GOT3 (cell line): ENCODE measurements around the gene CPSF3.
"Not testable (repeated sequence)": the region's sequence is repeated elsewhere in the genome, so short reads cannot be mapped to it uniquely, and the experiment has no call there.

Experiments used
- DNase-seq: peaks from one replicate; lab custom pipeline; 2025; ENCODE audit warnings: mixed read lengths; lab: John Stamatoyannopoulos, UW

CPSF3 gene

DNA sequence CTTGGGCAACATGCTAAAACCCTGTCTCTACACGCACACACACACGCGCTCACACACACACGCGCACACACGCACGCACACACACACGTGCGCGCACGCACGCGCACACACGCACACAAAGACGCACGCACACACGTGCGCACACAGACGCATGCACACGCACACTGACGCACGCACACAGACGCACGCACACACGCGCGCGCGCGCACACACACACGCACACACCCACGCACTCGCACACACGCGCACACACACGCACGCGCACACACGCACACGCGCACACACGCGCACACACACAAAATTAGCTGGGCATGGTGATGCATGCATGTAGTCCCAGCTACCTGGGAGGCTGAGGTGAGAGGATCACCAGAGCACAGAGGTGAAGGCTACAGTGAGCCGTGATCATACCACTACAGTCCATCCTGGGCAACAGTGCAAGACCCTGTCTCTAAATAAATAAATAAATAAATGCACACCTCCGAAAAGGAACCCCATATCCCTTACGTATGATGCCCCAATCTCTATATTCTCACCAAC lies 42.8 kb downstream of the CPSF3 start:
- no peak for DNase-seq

DNA sequence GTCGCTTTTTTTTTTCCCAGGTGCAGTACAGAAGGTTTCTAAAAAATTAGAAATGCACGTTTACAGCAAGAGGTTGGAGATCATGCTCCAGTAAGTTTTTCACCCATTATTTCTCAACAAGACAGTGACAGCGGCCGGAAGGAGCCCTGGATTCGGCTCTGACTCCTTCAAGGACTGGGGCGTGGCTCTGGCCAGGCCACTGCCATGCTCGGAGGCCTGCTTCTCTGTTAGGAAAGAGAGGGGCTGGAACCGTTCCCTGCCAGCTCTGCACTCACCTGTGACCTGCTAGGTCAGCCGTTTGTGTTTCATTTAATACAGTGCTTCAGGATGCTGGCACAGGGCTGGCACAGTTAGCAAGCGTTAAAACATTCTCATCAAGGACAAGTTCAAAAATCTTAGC lies 44.2 kb downstream of the CPSF3 start:
- DNase-seq: no peak

DNA sequence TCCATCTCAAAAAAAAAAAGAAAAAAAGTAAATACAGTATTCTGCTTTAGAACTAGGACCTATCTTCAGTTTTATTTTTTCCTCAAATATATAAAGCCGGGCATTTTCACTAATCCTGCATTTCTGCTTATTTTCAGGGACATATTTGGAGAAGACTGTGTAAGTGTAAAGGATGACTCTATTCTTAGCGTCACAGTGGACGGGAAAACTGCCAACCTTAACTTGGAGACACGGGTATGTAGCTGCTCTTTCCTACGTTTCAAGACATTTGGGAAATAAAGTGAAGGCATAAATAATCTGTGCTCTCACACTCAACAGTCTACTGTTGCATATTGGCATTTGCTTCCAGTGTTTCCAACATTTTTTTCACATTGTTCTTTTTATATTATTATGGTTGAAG lies 47.8 kb downstream of the CPSF3 start:
- no peak for DNase-seq

DNA sequence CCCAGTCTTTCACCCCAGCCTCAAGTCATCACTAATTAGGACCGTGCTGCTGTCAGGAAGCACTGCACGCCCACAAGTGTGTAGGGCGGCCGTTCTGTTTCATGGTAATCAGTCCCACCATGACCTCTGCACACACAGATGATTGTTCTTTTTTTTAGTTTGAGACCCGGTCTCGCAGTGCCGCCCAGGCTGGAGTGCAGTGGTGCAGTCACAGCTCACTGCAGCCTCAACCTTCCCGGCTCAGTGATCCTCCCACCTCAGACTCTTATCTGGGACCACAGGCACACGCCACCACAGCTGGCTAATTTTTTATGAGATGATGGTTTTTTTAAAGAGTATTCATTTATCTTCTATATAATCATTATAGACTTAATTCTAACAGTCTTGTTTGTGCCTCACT lies 49.1 kb downstream of the CPSF3 start:
- DNase-seq: no peak

DNA sequence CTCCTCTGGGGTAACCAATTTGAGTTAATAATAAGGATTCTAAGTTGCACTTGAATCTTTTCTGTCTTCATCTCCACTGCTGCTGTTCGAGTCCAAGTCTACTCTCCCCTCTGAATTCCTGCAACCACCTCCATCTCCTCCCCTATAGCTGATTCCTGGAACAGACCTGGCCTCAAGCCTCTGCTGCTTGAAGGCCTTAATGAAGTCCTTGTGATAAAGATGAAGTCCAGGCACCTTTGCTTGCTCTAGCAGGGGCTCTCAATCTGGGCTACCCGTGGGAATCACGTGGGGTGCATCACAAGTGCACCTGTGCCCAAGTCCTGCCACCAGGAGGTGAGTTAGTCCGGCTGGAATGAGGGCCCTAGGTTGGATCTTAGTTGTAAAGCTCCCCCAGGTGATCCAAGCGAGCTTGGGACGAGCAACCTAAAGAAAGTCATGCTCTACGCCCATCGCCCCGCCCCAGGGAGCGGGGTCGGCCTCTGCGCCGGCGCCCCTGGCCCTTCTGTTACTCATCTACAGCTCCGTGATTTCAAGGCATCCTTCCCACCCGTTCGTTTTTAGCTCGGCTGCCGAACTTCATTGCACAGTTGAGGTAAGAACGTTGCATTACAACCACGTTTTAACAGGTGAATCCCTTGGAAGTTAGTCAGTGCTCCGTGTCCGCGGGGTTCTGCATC lies 50.0 kb downstream of the CPSF3 start:
- DNase-seq: no peak

DNA sequence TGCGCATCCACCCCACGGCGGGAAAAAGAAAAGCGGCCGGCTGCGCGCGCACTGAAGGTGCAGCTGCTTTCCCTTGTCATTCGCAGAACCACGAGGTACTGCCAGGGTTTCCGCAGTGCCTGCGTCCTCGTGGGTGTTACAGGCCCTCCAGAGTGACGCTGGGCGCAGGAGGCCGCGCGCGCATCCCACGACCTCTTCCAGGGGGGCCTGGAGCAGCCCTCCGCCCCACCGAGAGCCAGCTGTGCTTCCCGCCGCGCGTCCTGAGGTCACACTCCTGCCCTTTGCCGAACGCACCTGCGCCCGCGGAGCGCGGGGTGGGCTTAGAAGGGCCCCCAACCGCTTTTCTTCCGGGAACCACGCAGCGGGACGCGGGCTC lies 50.5 kb downstream of the CPSF3 start:
- no peak for DNase-seq

DNA sequence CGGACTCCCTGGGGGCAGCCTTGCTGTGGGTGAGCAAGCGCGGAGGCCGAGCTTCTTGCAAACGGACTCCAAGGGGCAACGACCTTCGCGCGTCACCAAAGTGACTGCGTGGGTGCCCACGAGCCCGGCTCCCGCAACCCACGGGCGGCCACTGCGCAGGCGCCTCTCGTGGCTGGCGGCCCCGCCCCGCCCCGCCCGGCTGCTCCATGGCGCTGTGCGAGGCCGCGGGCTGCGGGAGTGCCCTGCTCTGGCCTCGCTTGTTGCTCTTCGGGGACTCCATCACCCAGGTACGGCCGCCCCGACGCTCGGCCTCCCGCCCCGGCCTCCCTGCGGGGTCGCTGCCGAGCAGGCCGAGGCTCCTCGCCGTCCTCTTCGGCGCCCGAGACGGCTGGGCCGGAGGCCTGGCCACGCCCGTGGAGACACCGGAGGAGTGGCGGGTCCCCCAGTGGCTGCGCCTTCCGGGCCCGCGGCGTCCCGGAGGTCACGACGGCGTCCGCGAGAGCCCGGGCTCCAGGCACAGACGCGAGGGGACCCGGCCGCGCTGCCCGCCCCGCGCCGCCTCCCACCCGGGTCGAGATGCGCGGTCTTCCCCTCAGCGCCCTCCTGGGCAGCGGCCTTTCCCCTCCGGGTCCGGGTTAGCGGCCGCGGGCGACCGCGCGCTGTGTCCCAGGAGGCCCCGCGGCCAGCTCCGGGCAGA lies 51.1 kb downstream of the CPSF3 start, which contains the start of gene IAH1:
Gene IAH1 (plus strand): TSS at position 191 of the 697 bp plus-strand sequence. CDS start 16 bp downstream, at position 207.
- no peak for DNase-seq

DNA sequence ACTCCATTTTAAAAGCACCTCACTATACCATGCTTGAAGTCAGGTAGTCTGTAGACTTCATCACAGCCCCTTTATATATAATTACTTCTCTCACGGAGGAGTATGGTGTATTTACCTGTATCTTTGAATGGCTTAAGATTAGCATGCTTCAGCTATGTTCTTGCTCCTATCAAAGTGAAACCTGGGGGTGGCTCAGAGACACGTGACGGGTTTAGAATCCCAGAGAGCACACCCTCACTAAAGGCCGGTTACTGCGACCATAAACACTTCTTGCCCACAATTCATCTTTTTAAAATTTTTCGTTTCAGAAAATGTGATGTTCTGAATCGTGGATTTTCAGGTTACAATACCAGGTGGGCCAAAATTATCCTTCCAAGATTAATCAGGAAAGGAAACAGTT lies 54.5 kb downstream of the CPSF3 start:
- DNase-seq: no peak

DNA sequence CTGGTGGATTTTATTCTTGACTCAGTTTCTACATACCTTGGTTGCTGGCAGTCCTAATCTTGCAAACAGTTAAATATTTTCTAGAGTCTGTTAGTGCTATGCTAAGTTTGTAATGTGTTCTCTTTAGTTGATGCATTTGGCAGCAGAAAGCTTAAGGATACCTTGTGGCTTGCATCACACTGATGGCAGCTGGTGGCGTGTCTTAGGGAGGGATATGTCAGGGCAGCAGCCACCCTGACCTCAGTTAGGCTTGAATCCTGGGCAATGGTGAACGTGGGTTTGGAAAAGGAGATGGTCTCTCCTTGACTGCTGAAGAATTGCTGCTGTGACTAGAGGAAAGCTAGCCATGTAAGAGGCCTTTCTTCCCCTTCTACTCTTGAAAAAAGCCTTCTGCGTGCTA lies 55.1 kb downstream of the CPSF3 start:
- no peak for DNase-seq

DNA sequence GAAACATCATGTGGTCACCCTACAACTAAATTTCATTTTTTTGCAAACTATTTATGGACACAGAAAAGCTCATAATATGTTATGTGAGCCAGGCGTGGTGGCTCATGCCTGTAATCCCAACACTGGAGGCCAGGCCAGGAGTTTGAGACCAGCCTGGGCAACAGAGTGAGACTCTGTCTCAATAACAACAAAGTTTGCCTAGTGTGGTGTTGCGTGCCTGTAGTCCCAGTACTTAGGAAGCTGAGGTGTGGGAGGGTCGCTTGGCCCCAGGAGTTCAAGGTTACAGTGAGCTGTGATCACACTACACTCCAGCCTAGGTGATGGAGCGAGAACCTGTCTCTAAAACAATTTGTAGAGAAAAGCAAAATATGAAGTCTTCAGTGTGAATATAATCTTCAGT lies 56.7 kb downstream of the CPSF3 start:
- DNase-seq: no peak

DNA sequence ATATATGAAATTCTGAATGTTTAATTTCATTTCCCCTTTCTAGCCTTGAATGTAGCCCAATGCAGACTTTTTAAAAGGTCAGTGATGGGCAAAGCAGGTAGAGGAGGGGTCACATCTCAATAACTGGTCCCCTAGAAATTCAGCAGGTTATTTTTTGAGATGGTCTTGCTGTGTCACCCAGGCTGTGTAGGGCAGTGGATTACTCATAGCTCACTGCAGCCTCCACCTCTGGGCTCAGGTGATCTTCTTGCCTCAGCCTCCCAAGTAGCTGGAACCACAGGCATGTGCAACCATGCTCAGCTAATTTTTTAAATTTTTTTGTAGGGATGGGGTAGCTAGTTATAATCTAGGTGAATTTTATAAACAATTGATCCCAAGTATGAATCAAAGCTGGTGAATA lies 59.7 kb downstream of the CPSF3 start:
- no peak for DNase-seq

DNA sequence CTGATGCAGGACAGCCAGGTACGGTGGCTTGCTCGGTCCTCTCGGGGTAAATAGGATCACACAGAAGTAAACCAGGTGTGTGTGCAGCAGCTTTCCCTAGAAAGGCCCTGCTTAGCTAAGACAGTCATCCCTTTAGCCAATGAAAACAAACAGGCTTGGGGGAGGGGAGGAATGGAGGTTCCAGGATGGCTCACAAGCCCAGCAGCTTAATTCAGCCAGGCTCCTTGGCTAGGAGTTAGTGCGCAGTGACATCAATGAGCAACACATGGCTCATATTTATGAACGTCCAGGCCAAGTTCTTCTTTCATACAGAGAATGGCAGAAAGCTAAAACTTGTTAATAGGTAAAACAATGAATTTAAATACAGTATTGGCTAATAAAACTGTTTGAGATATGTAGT lies 61.1 kb downstream of the CPSF3 start:
- no peak for DNase-seq

DNA sequence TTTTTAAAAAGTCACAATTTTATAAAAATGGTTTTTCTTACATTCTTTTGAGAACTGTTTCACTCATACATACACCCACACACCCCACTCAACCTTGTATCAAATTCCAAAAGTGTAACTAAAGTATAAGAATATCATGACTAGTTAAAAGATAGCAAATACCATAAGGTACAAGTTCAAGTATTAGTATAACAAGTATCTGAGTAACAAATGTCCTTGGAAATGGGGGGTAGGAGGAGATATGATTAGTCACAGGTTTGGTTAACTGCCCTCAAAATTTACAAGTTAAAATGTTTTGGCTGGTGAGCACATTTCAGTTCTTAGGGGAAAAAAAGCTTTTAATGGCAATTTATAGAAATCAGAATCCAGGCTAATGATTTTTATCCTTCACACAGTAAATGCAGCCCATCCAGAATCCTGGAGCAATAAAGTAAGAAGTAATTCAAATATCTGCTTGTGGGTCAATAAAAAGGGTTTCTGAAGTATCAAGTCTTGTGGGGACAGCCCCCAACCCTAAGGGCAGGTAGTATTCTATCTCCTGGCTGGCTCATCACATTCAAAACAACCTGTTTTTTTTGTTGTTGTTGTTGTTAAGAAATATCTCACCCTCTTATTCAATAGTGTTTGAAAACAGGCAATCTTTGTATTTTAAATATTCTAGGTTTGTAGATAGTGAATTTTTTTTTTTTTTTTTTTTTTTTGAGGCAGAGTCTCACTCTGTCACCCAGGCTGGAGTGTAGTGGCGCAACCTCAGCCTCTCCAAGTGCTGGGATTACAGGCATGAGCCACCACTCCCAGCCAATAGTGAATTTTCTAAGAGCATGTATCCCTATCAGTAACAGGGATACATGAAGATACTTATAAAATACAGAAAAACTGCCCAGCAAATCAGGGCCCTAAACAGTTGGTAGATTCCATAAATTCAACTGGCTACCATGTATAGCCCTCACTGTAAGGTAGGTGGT lies 65.4 kb downstream of the CPSF3 start:
- no peak for DNase-seq

DNA sequence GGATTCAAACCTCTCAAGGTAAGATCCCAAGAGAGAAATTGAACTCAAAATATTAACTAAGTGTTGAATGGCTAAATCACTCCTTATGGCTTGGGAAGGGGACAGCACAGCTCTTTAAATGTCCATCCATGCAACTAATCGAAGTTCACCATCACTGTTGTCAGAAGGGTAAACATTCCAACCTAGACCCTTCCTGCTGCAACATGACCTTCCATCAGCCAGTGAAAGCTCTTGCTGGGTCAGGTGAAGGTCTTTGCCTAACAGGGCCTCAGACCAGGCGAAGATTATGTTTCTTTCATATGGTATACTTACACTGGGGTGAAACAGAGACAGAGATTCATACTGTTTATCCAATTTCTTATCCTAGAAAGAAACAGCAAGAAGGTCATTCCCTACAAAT lies 67.3 kb downstream of the CPSF3 start:
- DNase-seq: no peak

DNA sequence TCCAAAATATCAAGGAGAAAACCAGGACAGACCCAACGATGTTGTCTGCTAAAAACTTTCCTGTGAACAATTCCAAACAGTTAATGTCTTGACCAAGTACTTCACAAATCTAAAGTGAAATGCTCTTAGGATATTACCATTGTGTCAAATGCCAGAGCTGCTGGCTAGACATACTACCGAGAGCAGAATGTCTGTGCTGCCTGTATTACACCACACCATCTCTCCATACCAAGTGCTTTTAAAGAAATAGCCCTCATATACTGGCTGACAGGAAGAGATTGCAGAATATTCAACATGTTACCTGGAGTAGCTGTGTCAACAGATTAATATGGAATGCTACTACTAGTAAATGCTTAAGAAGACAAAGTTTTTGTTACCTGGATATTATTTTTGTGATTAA lies 69.5 kb downstream of the CPSF3 start:
- DNase-seq: no peak

DNA sequence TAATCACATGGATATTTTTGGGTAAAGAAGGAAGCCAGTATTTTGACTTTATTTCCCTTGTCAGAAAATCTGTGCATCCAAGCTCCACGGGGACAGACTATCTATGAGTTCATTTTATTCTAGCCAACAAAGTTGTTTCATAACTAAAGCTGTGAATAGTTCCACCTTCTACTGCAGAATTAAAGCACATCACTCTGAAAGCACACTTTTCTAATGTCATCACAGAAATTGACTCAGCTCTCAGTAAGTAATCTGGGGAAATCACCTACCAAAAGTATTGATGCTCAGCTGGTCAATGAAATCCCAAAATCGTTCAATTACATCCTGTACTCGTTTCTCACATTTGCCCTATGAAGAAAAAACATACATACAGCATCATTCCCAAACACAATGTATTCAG lies 70.0 kb downstream of the CPSF3 start:
- DNase-seq: no peak

DNA sequence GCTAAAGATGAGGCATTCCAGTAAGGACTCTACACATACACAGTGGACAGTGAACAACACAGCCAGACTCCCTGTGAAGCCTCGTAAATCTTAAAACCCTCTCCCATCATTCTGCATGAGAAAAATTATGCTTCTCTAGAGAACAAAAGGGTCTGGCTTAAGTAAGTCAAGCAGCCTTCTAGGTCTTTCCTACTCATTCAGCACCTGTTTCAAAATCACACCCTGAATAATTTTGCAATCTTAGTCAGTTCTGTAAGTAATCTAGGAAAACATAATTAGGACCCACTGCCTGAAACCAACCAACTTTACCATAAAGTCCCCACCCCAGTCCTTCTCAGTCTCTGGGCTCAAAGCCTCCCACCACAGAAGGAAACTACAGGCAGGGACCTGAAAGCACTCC lies 70.6 kb downstream of the CPSF3 start:
- DNase-seq: no peak

DNA sequence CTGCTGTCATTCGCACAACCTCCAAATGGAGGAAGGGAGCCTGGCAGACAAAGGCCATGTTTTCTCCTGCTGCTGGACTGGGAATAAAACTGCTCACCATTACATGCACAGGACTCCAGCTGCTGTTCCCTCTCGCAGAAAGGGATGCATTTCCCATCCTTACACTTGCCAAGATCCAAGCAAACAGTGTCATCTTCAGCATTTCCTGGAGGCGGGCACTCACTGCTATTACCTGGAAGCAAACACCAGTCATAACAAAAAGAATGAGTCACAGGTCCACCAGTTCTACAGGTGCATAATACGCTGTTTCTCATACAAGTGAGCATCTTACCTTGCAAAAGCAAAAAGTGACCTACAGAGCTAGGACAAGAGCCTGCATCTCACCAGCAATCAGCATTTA lies 73.6 kb downstream of the CPSF3 start:
- DNase-seq: no peak

DNA sequence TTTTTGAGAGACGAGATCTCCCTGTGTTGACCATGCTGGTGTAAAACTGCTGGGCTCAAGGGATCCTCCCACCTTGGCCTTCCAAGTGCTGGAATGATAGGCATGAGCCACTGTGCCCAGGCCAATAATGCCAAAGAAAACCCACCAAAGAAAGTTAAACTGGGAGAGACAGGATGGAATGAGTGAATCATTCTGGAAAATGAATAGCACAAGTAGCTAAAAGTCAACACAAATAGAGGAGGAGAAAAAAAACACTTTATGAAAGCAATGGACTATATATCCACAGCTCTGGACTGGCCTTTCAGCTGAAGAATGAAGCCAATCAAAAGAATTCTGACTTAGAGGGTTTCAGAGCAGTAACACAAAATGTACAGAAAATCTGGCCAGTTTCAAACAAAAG lies 74.8 kb downstream of the CPSF3 start:
- DNase-seq: no peak

DNA sequence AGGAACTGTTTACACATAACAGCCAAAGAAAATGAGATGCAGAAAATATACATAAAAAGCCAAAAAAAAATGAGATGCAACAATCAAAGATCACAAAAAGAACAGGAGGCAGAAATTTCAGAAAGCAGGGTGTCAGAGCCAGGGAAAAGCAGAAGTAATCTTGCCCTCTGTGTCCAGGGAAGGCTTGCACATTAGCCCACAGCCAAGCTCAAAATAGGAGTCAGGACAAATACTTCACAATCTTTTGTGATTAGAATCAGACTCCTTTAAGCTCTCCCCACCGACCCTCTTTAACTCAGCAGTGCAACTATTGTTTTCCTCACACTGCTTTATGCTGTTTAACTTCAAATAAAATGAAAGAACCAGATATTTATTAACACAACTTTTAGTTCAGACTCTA lies 85.5 kb downstream of the CPSF3 start:
- no peak for DNase-seq

DNA sequence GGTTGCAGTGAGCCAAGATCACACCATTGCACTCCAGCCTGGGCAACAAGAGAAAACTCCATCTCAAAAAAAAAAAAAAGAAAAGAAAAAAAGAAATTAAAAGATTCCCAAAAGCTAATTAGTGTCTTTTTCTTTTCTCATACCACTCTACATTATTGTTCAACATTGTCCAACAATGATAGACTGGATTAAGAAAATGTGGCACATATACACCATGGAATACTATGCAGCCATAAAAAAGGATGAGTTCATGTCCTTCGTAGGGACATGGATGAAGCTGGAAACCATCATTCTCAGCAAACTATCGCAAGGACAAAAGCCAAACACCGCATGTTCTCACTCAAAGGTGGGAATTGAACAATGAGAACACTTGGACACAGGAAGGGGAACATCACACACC lies 90.5 kb downstream of the CPSF3 start:
- DNase-seq: not testable (repeated sequence)

DNA sequence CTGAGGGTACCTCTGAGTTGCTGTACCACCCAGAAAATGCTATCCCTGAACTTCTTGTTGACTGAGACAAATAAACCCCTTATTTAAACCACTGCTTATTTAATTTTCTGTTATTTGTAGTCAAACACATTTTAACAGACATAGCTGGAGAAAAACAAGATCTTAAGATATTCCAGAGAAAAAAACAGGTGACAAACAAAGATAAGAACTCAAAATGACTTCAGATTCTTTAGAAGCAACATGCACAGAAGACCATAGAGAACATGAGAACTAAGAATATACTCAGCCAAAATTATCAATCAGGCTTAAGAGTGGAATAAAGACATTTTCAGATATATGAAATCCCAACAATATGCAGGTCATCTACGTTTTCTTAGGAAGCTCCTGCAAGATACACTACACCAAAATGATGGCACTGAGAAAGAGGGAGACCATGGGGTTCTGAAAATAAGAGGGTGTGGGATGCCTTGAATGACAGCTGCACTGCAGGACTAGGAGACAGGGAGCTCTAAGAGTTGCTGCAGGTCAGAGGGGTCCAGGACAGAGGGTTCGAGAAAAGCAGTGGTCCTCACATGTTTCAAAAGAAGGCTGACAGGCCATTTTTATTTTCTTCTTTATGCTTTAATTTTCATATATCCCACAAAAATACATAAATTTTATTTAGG lies 93.8 kb downstream of the CPSF3 start:
- no peak for DNase-seq
